Skeletal muscle satellite cell (primary cell): ENCODE measurements around the gene FER.
"Not testable (repeated sequence)": the region's sequence is repeated elsewhere in the genome, so short reads cannot be mapped to it uniquely, and the experiment has no call there.

ENCODE experiments used
- H3K27me3 ChIP-seq: 2 replicates; pipeline ENCODE4 v1.7.0; 2013; ENCODE audit warnings: low read length; ENCODE audit not compliant: control insufficient read depth, insufficient read depth
- H3K36me3 ChIP-seq: 2 replicates; pipeline ENCODE4 v1.7.0; 2013; ENCODE audit warnings: mild to moderate bottlenecking, control low read depth, low read length; ENCODE audit not compliant: insufficient read depth
- H3K4me1 ChIP-seq: 2 replicates; pipeline ENCODE4 v1.7.0; 2013; ENCODE audit warnings: low read length; ENCODE audit not compliant: control insufficient read depth, insufficient read depth
- H3K4me2 ChIP-seq: 2 replicates; pipeline ENCODE4 v1.7.0; 2013; ENCODE audit warnings: mild to moderate bottlenecking, low read length
- H3K4me3 ChIP-seq: 2 replicates; pipeline ENCODE4 v1.7.0; 2013; ENCODE audit warnings: low read length
- H3K9ac ChIP-seq: 2 replicates; pipeline ENCODE4 v1.7.0; 2013; ENCODE audit warnings: mild to moderate bottlenecking, low read depth, low read length, moderate library complexity
- H3K9me3 ChIP-seq: replicated peaks from 2 replicates; pipeline ENCODE4 v1.7.0; 2013; ENCODE audit warnings: mild to moderate bottlenecking, control low read depth, low read length

FER gene

GRCh38 chr5:109022056-109022455, 274.4 kb downstream of the FER start:
- Histone ChIP-seq H3K9me3 (no peaks in the 10 kb centered on the region), H3K4me2 (no peak overlapping the region), H3K27me3 (no peaks in the 10 kb centered on the region), H3K4me1 (no peaks in the 10 kb centered on the region), H3K36me3 (peaks cover 6% of the 10 kb centered on the region), H3K4me3 (no peak overlapping the region), H3K9ac (no peak overlapping the region)

- H3K9ac ChIP-seq, H3K36me3 ChIP-seq, H3K9me3 ChIP-seq, H3K4me2 ChIP-seq, H3K4me1 ChIP-seq, H3K27me3 ChIP-seq, H3K4me3 ChIP-seq: not testable (repeated sequence)
These were observed 278.0 kb downstream of the FER start for GRCh38 chr5:109025729-109026128.

GRCh38 chr5:109027983-109028607, 280.4 kb downstream of the FER start:
- H3K36me3 ChIP-seq, result peaks cover 6% of the 10 kb centered on the region
- H3K27me3 ChIP-seq, result no peaks in the 10 kb centered on the region
- H3K9me3 ChIP-seq, result no peaks in the 10 kb centered on the region

GRCh38 chr5:109028608-109029299, 281.1 kb downstream of the FER start:
- Histone ChIP-seq H3K9me3 (no peaks in the 10 kb centered on the region), H3K36me3 (peaks cover 6% of the 10 kb centered on the region), H3K4me1 (peaks cover 5% of the 10 kb centered on the region), H3K9ac (no peak overlapping the region), H3K4me3 (no peak overlapping the region), H3K27me3 (no peaks in the 10 kb centered on the region), H3K4me2 (no peak overlapping the region)

More at GRCh38 chr5:109027983-109028607, 280.4 kb downstream of the FER start:
- Histone ChIP-seq H3K4me3 (no peak overlapping the region), H3K9ac (no peak overlapping the region), H3K4me1 (peaks cover 5% of the 10 kb centered on the region), H3K4me2 (no peak overlapping the region)

- H3K9me3 ChIP-seq, result no peaks in the 10 kb centered on the region
- H3K9ac ChIP-seq, result no peak overlapping the region
- H3K4me3 ChIP-seq, result no peak overlapping the region
These were observed 282.1 kb downstream of the FER start for GRCh38 chr5:109029847-109030246.

GRCh38 chr5:109030360-109031143, 282.9 kb downstream of the FER start:
- H3K4me3 ChIP-seq, result no peak overlapping the region
- no peak overlapping the region for H3K4me2 ChIP-seq
- no peaks in the 10 kb centered on the region for H3K36me3 ChIP-seq
- no peaks in the 10 kb centered on the region for H3K27me3 ChIP-seq
- H3K9ac ChIP-seq, result no peak overlapping the region
- no peaks in the 10 kb centered on the region for H3K9me3 ChIP-seq
- H3K4me1 ChIP-seq, result peaks cover 5% of the 10 kb centered on the region

More at GRCh38 chr5:109029847-109030246, 282.1 kb downstream of the FER start:
- Histone ChIP-seq H3K27me3 (no peaks in the 10 kb centered on the region), H3K36me3 (no peaks in the 10 kb centered on the region), H3K4me1 (peaks cover 5% of the 10 kb centered on the region), H3K4me2 (no peak overlapping the region)

GRCh38 chr5:109034306-109034705, 286.6 kb downstream of the FER start:
- Histone ChIP-seq H3K36me3 (no peaks in the 10 kb centered on the region), H3K27me3 (no peaks in the 10 kb centered on the region), H3K4me1 (peaks cover 6% of the 10 kb centered on the region), H3K9ac (no peak overlapping the region), H3K4me3 (no peak overlapping the region), H3K9me3 (no peaks in the 10 kb centered on the region), H3K4me2 (no peak overlapping the region)

GRCh38 chr5:109035436-109035835, 287.7 kb downstream of the FER start:
- Histone ChIP-seq H3K36me3 (no peaks in the 10 kb centered on the region), H3K4me3 (no peak overlapping the region), H3K4me1 (peaks cover 6% of the 10 kb centered on the region), H3K9me3 (no peaks in the 10 kb centered on the region), H3K9ac (no peak overlapping the region), H3K4me2 (no peak overlapping the region), H3K27me3 (no peaks in the 10 kb centered on the region)

- H3K4me3 ChIP-seq, result no peak overlapping the region
- H3K36me3 ChIP-seq, result no peaks in the 10 kb centered on the region
- H3K4me1 ChIP-seq, result peaks cover 6% of the 10 kb centered on the region
- no peak overlapping the region for H3K4me2 ChIP-seq
- H3K9me3 ChIP-seq, result no peaks in the 10 kb centered on the region
- H3K9ac ChIP-seq, result no peak overlapping the region
- H3K27me3 ChIP-seq, result no peaks in the 10 kb centered on the region
These were observed 290.6 kb downstream of the FER start for GRCh38 chr5:109038209-109038840.

- Histone ChIP-seq H3K4me3 (no peak overlapping the region), H3K9me3 (no peaks in the 10 kb centered on the region), H3K4me2 (no peak overlapping the region), H3K4me1 (peaks cover 6% of the 10 kb centered on the region), H3K27me3 (no peaks in the 10 kb centered on the region), H3K36me3 (no peaks in the 10 kb centered on the region), H3K9ac (no peak overlapping the region)
These were observed 293.6 kb downstream of the FER start for GRCh38 chr5:109041317-109041716.

- no peak overlapping the region for H3K4me3 ChIP-seq
- H3K36me3 ChIP-seq, result no peaks in the 10 kb centered on the region
- no peaks in the 10 kb centered on the region for H3K27me3 ChIP-seq
- H3K4me1 ChIP-seq, result peaks cover 5% of the 10 kb centered on the region
- H3K4me2 ChIP-seq, result no peak overlapping the region
- H3K9me3 ChIP-seq, result no peaks in the 10 kb centered on the region
- H3K9ac ChIP-seq, result no peak overlapping the region
These were observed 298.0 kb downstream of the FER start for GRCh38 chr5:109045710-109046109.
